GM19023 (cell line): ENCODE results near the gene CRADD.
"Not testable (repeated sequence)": the region's sequence is repeated elsewhere in the genome, so short reads cannot be mapped to it uniquely, and the experiment has no call there.

ENCODE experiments used
- ATAC-seq: cut with Tn5 transposase; IDR thresholded peaks from one replicate; pipeline ENCODE4 v1.9.1; 2021; ENCODE audit warnings: mild to moderate bottlenecking, moderate library complexity; ENCODE audit not compliant: unreplicated experiment

Gene CRADD

DNA sequence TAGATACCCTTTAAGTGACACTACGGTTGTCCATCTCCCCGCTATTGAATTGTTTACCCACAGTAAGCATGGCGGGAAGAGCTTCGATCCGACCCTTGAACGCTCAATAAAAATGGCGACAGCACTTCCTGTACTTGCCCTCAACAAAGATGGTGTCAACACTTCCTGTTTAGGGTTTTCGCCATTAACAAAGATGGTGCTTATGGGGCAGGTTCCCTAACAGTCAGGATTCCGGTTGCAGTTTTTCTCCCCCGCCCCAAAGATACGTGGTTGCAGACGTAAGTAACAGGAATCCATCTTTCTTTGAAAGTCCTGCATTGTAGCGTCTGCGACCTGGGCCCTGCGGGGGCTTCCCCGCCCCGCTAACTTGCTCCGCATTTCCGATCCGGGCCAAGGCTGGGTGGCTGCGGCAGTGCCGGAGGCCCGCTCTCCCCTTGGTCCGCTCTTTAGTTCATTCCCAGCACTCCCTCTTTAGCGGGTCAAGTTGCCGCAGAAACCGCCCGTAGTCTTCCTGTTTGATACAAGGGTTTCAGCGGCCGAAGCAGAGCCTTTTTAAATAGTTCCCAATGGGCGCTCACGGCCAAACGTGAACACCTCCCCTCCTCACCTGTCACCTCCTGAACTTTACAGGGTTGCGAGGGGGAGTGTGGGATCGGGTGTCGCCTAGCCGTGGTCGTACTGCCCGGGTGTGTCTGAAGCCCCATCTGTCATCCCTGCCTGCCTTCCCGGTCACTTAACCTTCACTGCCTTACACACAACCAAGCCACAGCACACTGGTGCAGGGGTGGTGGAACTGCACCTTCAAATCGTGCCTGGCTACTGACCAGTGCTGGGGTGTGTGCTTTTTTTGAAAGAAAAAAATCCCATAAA, at the start of gene CRADD:
Gene CRADD (plus strand): TSS at position 181 of the 870 bp plus-strand sequence.
- ATAC-seq, result peak; percentile 93

DNA sequence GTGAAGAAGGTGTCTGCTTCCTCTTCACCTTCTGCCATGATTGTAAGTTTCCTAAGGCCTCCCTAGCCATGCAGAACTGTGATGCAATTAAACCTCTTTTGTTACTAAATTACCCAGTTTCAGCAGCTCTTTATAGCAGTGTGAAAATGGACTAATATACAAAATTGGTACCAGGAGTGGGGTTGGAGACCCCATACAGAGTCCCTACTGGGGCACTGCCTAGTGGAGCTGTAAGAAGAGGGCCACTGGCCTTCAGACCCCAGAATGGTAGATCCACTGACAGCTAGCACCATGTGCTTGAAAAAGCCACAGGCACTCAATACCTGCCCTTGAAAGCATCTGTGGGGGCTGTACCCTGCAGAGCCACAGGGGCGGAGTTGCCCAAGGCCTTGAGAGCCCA, 44.8 kb upstream of the CRADD start:
- no peak for ATAC-seq

DNA sequence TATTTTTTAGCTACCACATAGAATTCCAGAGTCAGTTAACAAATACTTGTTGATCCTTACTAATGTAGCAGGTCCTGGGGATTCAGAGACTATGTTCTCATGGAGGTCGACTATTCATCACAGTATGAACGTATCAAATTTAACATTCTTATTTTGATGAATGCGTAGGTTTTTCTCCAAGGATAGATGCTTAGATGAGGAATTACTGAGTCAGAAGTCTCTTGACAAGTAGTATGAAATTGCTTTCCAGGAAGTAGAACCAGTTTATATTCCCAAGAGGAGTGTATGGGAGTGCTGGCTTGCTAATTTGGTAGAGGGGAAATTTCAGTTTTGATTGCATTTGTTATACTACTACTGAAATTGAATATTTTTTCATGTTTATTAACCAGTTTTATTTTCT, 42.8 kb upstream of the CRADD start:
- ATAC-seq, result no peak

DNA sequence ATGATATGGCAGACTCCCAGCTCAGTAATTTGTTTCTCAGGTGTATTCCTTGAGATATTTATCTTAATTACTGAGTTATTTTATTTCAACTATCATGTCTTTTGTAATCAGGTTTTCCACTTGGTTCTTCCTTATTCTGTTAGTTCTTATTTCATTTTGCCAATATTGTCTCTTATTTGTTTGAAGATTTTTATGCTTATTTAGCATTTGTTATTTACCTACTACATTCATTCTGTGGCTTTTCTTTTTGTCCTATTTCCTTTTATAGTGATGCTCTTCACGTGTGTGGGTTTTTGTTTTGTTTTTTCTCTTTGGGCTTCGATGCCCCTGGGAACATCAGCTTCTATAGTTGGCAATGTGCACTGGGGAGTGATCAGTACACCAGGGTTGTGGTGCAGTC, 40.5 kb upstream of the CRADD start:
- no peak for ATAC-seq

DNA sequence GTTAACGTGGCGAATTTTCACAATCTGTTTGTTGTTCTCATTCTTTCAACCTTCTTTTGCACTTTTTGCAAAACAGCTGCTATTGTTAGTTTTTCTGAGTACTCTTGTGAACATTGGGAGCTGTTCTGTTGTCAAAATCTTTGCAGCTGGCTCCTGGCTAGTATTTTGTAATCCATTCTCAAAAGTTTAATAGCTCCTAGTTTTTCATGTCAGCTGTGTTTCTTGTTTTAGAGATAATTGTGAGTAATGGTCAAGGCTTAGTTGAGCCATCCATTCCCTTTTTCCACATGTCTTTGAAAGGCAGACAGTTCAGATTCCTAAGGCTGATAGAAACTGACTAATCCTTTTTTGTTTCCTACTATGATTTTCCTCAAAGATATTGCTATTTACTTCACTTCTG, 39.1 kb upstream of the CRADD start:
- no peak for ATAC-seq

DNA sequence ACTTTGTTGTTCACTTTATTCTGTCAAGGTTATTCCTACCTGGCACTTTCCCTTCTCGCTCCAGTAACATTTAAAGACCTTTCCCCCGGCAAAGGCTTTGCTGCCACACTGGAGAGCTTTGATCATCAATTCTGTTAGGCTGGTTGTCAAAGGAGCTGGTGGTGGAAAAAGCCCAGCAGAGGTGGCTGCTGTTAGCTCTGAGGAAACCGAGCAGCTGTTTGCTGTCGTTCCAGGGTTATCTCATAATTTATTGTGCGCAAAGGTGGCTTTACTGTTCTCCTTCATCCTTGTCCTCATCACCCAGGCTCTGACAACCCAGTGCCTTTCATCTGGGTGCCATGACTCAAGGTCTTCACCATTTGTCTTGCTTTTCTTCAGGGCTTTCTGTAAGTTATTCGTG, 38.2 kb upstream of the CRADD start:
- no peak for ATAC-seq

DNA sequence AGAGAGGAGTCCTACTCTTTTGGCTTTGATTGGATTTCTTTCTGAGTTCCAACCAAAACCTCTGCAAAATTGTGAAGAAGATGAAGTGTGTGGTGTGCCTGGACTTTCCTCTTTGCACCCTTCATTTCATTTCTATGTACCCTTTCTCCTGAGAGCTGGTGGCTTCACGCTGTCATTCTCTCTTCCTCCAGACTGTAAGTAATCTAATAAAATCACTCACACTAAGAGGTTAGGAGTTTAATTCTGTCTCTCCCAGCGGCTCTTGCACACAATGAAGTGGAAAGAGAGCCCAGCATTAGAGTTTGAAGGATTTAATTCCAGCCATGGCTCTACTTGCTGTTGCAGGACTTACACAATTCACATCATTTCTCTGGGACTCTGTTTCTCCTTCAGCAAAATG, 37.8 kb upstream of the CRADD start:
- no peak for ATAC-seq

DNA sequence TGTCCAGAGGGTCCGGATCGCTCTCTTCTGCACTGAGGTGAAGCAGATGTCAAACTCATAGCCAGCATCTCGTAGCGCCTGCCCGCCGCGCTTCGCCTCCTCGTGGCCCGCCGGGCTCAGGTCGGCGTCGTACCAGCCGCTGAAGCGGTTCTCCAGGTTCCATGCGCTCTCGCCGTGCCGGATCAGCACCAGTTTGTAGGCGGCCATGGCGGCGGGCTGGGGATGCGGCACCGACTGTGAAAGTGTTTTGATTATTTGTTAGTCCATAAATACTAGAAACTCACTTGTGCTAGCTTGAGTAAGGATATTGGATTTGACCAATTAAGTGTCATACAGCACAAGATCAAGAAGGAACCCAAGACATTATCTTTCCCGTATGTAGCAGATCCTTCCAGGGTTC, 35.8 kb upstream of the CRADD start:
- ATAC-seq, result not testable (repeated sequence)

DNA sequence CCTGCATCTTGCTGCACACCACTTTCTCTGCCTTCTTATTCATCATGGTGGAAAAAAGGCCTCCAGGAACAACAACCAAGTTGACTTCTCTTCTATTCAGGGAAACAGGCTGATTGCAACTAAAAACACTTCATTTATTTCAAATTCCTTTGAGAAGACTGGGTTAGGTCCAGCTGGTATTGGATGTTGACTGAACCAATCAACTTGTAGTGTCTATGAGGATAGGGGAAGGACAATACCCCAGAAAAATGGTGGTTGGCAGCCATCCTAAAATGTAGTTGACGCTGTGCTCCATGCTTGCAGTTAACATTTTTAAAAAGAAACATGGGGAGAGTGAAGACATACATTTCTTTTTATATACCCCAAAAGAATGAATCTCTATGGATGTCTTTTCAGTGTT, 34.4 kb upstream of the CRADD start:
- ATAC-seq, result no peak

DNA sequence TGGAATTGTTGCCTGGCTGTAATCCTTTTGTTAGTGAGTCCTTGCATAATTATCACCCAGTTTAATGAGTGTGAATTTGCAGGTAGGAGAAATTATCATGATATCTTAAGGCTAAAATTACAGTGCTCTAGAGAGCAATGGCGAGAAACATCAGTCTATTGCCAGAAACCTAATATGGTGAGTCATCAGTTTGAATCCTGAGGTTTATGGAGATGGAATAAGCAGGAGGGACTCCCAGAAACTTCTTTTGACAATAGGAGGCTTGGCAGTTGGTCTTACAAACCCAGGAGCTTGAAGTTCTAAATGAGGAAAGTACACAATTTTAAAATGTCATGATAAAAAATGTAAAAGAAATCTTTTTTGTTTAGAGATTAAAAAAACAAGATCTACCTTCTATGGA, 31.5 kb upstream of the CRADD start:
- no peak for ATAC-seq

DNA sequence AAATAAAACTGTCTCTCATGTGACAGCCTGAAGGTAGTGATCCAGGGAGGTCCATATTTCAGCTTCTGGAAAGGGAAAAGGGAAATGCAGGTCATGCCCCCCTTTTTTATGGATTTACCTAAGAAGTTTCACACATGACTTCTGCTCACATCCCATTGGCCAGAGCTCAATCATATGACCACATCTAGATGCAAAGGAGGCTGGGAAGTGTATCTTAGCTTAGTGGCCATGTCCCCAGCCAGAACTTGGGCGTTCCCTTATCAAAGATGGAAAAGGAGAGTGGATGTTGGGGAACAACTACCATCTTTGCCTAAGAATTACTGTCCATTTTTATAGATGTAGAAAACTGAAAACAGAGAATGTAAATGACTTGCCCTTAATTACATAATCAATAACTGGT, 26.5 kb upstream of the CRADD start:
- no peak for ATAC-seq

DNA sequence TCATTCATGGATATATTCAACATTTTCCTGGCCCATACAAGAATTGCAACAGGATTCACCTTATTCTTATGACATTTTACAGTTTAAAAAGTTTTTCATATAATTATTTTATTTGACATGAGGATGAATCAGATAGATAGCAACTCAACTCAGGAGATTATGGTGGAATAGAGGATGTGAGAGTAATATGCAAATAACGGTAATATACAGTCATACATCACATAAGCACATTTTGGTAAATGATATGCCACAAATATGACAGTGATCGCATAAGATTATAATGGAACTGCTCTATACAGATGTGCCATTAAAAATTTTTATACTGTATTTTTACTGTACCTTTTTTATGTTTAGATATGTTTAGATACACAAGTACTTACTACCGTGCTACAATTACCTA, 24.1 kb upstream of the CRADD start:
- ATAC-seq, result no peak

DNA sequence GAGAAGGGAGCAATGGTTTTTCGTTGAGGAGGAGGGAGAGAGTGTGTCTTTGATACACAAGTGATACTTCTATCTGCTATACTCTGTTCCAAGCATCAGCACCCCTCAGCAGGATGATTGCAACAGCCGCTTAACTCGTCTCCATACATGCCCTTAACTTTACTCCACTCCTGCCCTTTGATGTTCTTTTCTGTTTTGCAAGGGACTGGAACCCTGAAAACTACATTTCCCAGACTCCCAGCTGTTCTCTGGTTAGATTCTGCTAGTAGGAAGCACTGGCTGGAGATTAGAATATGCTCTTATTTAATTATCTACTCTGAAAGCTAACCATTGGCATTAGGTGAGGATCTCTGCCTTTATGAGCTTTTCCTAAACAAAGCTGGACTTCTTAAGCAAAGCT, 23.5 kb upstream of the CRADD start:
- ATAC-seq, result no peak

DNA sequence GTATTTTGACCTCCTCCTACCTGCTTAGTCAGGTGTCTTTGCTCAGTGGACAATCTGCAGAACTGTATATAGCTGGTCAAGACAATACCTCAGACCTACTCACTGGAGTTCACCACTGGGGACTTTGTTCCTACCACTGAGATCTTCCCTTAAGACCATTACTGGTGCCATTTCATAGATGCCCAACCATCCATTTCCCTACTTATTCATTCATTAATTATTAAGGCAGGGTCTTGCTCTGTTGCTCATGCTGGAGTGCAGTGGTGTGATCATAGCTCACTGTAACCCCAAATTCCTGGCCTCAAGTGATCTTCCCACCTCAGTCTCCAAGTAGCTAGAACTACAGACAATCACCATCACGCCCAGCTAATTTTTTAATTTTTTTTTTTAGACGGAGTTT, 22.8 kb upstream of the CRADD start:
- no peak for ATAC-seq

DNA sequence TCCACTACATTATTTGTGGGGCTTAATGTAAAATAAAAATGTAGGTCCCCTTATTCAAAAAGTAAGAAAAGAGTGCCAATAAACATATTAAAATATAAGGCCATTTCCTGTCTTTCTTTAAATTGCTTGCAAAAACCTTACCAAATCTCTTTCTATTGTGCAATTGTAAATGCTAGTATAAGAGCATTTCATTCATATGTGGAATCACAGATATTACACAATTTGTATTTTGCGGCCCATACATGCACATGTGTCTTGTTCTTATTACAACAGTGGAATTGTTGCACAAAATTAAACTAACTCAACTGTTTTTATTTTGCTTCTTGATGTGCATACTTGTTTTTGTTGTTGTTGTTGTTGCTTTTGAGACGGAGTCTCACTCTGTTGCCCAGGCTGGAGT, 20.1 kb upstream of the CRADD start:
- ATAC-seq, result no peak

DNA sequence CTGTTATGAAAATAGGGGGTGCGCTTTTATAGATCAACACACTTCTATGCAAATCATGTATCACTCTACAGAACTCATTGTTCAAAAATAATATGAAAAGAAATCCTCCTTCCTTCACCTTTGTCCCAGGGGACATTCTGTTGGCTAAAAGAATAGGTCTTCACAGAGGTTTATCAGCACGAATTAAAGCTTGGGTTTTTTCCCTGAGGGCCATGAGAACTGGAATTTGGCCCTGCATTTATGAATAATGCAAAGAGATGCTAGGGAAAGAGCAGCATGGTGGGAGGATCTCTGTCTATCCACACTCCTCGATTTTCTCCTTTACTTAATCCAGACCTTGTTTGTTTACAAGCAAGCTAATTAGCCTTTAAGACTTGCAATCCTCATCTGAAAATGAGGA, 16.2 kb upstream of the CRADD start:
- no peak for ATAC-seq

DNA sequence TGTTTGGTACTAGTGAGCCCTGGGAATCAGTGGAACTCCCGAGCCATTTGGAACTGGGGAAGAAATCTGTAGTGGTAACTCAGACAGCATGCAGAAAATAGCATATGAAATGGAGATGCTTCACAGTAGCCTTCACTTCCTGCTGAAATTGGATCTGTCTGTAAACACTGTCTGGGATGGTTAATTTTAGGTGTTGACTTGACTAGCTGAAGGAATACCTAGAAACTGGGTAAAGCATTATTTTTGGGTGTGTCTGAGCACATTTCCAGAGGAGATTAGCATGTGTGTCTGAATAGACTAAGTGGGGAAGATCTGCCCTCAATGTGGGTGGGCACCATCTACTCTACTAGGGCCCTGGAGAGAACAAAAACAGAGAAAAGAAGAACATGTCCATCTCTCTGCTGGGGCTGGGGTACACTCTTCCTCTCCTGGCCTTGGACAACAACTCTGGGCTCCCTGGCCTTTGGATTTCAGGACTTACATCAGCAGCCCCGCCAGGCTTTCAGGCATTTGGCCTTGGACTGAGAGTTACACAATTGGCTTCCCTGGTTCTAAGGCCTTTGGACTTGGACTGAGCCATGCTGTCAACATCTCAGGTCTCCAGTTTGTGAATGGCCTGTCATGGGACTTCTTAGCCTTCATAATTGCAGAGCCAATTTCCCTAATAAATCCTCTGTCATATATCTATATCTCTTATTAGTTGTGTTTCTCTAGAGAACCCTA, 14.0 kb upstream of the CRADD start:
- ATAC-seq, result no peak

DNA sequence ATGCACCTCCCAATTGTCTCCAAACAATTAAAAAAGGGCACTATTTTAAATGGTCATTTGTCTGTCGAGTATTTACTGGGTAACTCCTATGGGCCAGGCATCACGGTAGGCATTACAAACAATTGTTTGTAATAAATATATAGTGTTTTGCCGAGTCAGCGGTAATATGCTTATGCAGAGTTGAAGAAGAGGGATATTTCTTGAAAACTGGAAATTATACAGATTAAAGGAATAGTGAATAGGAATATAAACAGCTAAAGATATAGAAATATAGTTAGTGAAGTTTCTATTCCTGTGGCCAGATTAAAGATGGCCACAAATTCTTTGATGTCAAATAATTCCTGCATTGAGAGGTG, 13.5 kb upstream of the CRADD start:
- ATAC-seq, result no peak

DNA sequence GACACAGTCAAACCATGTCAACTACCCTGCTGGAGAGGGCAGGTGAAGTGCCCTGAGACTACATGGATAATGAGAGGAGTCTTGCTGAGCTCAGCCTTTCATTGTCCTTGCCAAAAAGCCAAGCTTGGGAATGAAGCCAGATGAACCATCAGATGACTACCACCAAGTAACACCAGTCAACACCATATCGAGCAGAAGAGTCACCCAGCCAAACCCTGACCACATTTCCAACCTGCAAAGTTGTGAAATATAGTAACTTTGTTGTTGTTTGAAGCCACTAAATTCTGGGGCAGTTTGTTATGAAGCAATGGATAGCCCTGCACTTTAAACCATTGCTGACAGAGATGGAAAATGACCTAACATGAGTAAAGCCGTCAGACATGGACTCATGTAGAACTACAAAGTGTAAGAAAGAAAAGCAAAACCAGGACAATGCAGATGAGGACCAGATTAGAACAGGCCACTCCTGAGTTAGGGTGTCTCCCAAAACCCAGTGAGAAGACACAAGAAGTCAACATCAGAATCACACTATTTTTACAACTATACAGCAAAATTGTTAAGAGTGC, 12.5 kb upstream of the CRADD start:
- ATAC-seq, result no peak

DNA sequence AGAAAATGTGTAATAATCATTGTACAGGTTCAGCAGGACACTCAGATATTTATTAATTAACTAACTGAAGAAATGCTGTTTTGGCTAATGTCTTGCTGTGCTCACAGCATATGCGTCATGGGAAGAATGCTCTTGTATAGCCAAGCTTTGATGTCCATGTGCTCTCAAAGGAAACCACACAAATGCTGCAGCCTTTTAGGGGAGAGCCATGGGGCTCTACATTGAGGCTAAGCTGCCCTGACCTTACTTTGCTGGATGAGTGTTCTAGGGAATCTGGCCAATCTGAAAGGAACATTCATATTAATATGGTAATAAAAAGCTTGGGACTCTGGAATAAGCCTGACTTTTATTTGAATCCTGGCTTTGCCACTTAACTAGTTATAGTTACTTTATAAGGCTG, 9.5 kb upstream of the CRADD start:
- ATAC-seq, result no peak

DNA sequence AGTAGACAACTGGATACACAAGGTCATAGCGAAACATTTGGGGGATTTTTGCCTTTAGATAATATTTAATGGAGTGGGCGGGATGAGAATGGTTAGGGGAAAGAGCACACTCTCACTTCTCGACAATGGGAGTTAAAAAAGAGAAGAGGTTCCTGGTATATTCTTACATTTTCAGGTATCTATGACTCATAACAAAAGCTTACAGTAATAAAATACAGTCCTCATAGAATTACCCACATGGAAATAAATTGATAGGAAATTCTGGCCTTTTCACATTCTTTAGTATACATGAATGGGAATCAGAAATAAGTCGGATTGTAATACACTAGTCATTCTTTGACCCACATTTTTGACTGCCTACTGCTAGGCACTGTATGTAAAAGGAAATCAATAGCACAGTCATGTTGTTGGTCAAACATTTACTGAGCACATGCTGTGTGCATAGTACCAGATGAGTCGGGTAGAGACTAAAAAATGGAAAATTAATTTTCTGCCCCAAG, 8.2 kb upstream of the CRADD start:
- ATAC-seq, result peak; percentile 70

DNA sequence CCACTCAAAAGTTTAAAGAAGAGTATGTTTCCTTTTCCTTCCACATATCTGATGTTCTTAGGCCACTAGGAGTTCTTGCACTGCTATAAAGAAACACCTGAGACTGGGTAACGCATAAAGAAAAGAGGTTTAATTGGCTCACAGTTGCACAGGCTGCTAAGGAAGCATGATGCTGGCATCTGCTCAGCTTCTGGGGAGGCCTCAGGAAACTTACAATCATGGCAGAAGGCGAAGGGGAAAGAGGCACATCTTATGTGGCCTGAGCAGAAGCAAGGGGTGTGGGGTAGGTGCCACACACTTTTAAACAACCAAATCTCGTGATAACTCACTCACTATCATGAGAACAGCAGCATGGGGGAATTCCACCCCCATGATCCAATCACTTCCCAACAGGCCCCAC, 7.7 kb upstream of the CRADD start:
- ATAC-seq, result no peak
